Endothelial cell of umbilical vein (primary cell): ENCODE results near the gene PLCD1. TPM values are rescaled to one million over a fixed set of nuclear protein-coding genes. Genes with fewer than 3 reads are reported as not detected.

Experiments used
- BruUV-seq: library from RNA; stranded (reverse); fragments of 400-500 nt; replicated peaks from 2 replicates; lab custom pipeline; 2021; lab: Mats Ljungman, UMichigan
- CTCF ChIA-PET: fragments of 300-600, 350-600 bp; sonication (Branson Sonifier 250); formaldehyde crosslinking; loops from one replicate; lab custom pipeline; 2021; ENCODE audit warnings: antibody characterized with exemption, inconsistent platforms; lab: Charles Lee
- POLR2A ChIA-PET: fragments of 300-600, 350-600 bp; sonication (Branson Sonifier 250); formaldehyde crosslinking; loops from one replicate; lab custom pipeline; 2021; ENCODE audit warnings: antibody characterized with exemption, inconsistent platforms; lab: Charles Lee
- DNase-seq: peaks from one replicate; pipeline ENCODE4 v3.0.0-alpha.2; 2011; ENCODE audit warnings: low read depth, low spot score
- FAIRE-seq: peaks from 2 replicates; lab custom pipeline; 2011; peaks lifted over from hg19 to GRCh38; lab: Jason Lieb, UNC
- H2AFZ ChIP-seq: 2 replicates; pipeline ENCODE4 v1.6.0; 2012; ENCODE audit warnings: low read depth, low read length, control low read depth, inconsistent platforms
- H3K27ac ChIP-seq: 2 replicates; pipeline ENCODE4 v1.5.1; 2011; ENCODE audit warnings: low read depth, mild to moderate bottlenecking, control low read depth, low read length, moderate library complexity; ENCODE audit not compliant: insufficient read depth
- H3K27me3 ChIP-seq, 2 experiments: 2 replicates each; pipeline versions ENCODE4 v1.6.0 to v1.6.1; 2011; ENCODE audit warnings: low read length in 2 of 2, mixed read lengths in 1 of 2; ENCODE audit not compliant: control insufficient read depth in 2 of 2, insufficient read depth in 2 of 2
- H3K36me3 ChIP-seq, 2 experiments: 2 replicates in 1 of 2; 3 replicates in 1 of 2; pipeline ENCODE4 v1.5.1; 2011; ENCODE audit warnings: low read length in 2 of 2, mild to moderate bottlenecking in 1 of 2, moderate library complexity in 1 of 2; ENCODE audit not compliant: control insufficient read depth in 2 of 2, insufficient read depth in 2 of 2; ENCODE audit errors: extremely low read depth in 1 of 2
- H3K4me1 ChIP-seq: 3 replicates; pipeline ENCODE4 v1.5.1; 2011; ENCODE audit warnings: mild to moderate bottlenecking, low read length; ENCODE audit not compliant: control insufficient read depth, insufficient read depth; ENCODE audit errors: extremely low read depth
- H3K4me2 ChIP-seq: 2 replicates; pipeline ENCODE4 v1.6.1; 2011; ENCODE audit warnings: low read length, control low read depth, mixed read lengths; ENCODE audit not compliant: insufficient read depth
- H3K4me3 ChIP-seq, 3 experiments: fragments of 200-600 bp in 1 of 3; sonication (generic), shearing (Covaris generic) in 1 of 3; replicated peaks in 1 of 3; 2 replicates each; pipeline ENCODE4 v1.5.1; 2011 to 2016; ENCODE audit warnings: control low read depth in 3 of 3, low read length in 3 of 3, mild to moderate bottlenecking in 2 of 3, inconsistent platforms in 1 of 3, low read depth in 1 of 3, moderate library complexity in 1 of 3; ENCODE audit not compliant: insufficient read depth in 1 of 3
- H3K79me2 ChIP-seq: 2 replicates; pipeline ENCODE4 v1.6.0; 2012; ENCODE audit warnings: low read length, inconsistent platforms; ENCODE audit not compliant: control insufficient read depth, insufficient read depth
- H3K9ac ChIP-seq: replicated peaks from 2 replicates; pipeline ENCODE3; 2011; ENCODE audit warnings: low read length, control low read depth; ENCODE audit not compliant: insufficient read depth; ENCODE audit errors: extremely low read depth
- H3K9me1 ChIP-seq: replicated peaks from 3 replicates; pipeline ENCODE4 v1.6.0; 2011; ENCODE audit warnings: mild to moderate bottlenecking, low read length; ENCODE audit not compliant: control insufficient read depth, insufficient read depth; ENCODE audit errors: extremely low read depth
- H3K9me3 ChIP-seq: replicated peaks from 2 replicates; pipeline ENCODE4 v1.5.1; 2012; ENCODE audit warnings: low read length, inconsistent platforms; ENCODE audit not compliant: control insufficient read depth, insufficient read depth
- H4K20me1 ChIP-seq: replicated peaks from 2 replicates; pipeline ENCODE3; 2011; ENCODE audit warnings: mild to moderate bottlenecking, low read length; ENCODE audit not compliant: control insufficient read depth, insufficient read depth; ENCODE audit errors: extremely low read depth
- EZH2 ChIP-seq: IDR thresholded peaks from 2 replicates; pipeline ENCODE4 v1.6.1; 2012; ENCODE audit warnings: borderline replicate concordance, low read depth, mild to moderate bottlenecking, moderate library complexity, low read length, inconsistent platforms; ENCODE audit not compliant: severe bottlenecking
- FOS ChIP-seq: IDR thresholded peaks from 2 replicates; pipeline ENCODE4 v1.6.1; 2011; ENCODE audit warnings: mild to moderate bottlenecking, low read length, moderate library complexity, borderline replicate concordance; ENCODE audit not compliant: insufficient read depth
- JUN ChIP-seq: IDR thresholded peaks from 2 replicates; pipeline ENCODE4 v1.6.1; 2011; ENCODE audit warnings: borderline replicate concordance, low read depth; ENCODE audit not compliant: insufficient read length, insufficient read depth
- MYC ChIP-seq: IDR thresholded peaks from one replicate; pipeline ENCODE4 v1.6.1; 2011; ENCODE audit warnings: mild to moderate bottlenecking, low read depth, low read length
- dilution Hi-C: fragments of 300-500 bp; cut with MboI; formaldehyde crosslinking; loops from one replicate; pipeline ENCODE4 v1.15.0; 2019; ENCODE audit warnings: low sequenced_read_pairs; ENCODE audit not compliant: extremely low pct_ligation_motif_present
- intact Hi-C: fragments of 100-400 bp; cut with micrococcal nuclease; formaldehyde crosslinking; loops from one replicate; pipeline ENCODE4 v1.10.0; 2022
- polyA plus RNA-seq, 4 experiments: library from polyadenylated mRNA; depleted of rRNA in 3 of 4; stranded (reverse) in 3 of 4; unstranded in 1 of 4; fragments of >200 nt; gene quantifications; 2 replicates each; pipeline versions ENCODE4 v1.2.1 to v1.2.3, GENCODE V29; 2011 to 2012; ENCODE audit warnings: missing spikeins in 1 of 4
- total RNA-seq: library from RNA; stranded (reverse); gene quantifications from 2 replicates; pipeline ENCODE4 v1.2.3, GENCODE V29; 2021
- TF ChIP-seq, protein P1 (sequence below): IDR thresholded peaks from 2 replicates; pipeline ENCODE4 v1.6.1; 2011; ENCODE audit not compliant: insufficient read depth, insufficient read length

PLCD1 gene
- total and polyA plus RNA-seq, 2 donors (not counting 3 experiments of a cell fraction or from before 2014, with no cell fraction given), result 12.6 to 15.3 TPM

DNA sequence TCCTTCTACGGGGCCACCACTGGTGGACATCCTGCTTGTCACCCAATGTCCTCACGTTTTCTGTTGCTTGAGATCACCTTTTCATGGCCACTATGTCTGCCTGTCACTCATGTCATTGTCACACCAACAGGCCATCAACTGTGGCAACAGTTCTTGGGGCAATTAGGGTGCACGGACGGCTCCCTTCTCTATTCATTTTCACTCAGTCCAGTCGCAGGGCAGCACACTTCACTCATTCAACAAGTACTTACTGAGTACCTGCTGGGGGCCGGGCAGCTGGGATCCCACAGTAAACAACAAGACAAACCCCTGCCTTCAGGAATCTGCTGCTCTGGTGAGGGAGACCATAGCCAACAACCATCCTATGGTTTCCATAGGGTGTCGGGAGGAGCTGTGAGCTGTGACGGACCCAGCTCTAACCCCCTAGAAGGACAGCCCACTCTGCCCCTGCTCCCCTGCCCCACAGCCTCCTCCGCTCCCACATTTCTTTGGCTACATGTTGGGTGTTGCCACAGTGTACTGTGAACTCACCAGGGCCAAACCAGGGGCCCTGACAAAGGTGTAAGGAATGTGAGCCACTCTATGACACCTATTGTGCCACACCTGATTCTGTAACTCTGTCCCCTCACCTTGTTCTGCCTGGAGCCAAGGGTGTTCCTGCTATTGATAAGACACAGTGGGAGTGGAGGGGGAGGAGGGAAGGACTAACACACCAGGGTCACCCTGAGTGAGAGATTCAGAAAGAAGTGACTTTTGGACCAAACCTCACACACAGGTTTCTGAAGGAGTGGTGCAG is 37.0 kb downstream of the PLCD1 start:
- TF ChIP-seq FOS (no peak), MYC (no peak), JUN (no peak), EZH2 (no peak)
- TF ChIP-seq, protein P1, sequence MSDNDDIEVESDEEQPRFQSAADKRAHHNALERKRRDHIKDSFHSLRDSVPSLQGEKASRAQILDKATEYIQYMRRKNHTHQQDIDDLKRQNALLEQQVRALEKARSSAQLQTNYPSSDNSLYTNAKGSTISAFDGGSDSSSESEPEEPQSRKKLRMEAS, result no peak
- BruUV-seq, result no TSS peak
- no peaks in the 10 kb centered on the region for H3K9me3 ChIP-seq
- H3K27me3 ChIP-seq, result no peaks in the 10 kb centered on the region
- no peaks in the 10 kb centered on the region for H3K79me2 ChIP-seq
- ChIA-PET CTCF (interaction anchor here (1.2 to 1.5 kb wide), 2 partner anchors 11 to 18 kb away, joined by 3 to 4 read pairs; no protein-coding TSS in a partner anchor), POLR2A (no interaction called here)
- no peak overlapping the region for H3K4me2 ChIP-seq
- DNase-seq (no peak), FAIRE-seq (no peak)
- no peak overlapping the region for H2AFZ ChIP-seq
- dilution Hi-C loops (no loop called here), intact Hi-C loops (no loop called here)
- H3K9ac ChIP-seq, result no peak overlapping the region
- no peaks in the 10 kb centered on the region for H4K20me1 ChIP-seq
- no peaks in the 10 kb centered on the region for H3K36me3 ChIP-seq
- H3K27ac ChIP-seq, result no peak overlapping the region
- H3K4me1 ChIP-seq, result peaks cover 10% of the 10 kb centered on the region
- H3K9me1 ChIP-seq, result no peaks in the 10 kb centered on the region
- no peak overlapping the region for H3K4me3 ChIP-seq

DNA sequence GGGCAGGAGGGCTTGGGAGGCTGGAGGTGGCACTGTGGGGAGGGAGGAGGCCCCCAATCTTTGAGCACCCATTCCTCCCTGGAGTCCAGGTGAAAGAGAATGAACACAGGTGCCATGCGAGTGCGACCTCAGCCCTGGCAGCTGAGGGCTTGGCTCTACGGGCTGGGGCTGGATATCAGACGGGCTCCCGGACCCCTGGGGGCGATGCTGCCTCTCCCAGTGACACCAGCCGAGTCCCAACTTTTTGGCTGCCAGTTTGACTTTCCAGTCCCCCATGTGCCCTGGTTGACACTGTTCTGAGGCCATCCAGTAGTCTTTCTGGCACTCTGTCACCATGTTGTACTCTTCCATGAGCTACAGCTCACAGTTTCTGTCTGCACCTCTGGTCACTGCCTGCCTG is 37.6 kb downstream of the PLCD1 start:
- Histone ChIP-seq H3K79me2 (no peaks in the 10 kb centered on the region), H3K4me3 (no peak overlapping the region), H3K9me1 (no peaks in the 10 kb centered on the region), H2AFZ (no peak overlapping the region), H3K27ac (no peak overlapping the region), H3K9me3 (no peaks in the 10 kb centered on the region), H3K4me2 (no peak overlapping the region), H4K20me1 (no peaks in the 10 kb centered on the region), H3K9ac (no peak overlapping the region), H3K4me1 (peaks cover 10% of the 10 kb centered on the region), H3K27me3 (no peaks in the 10 kb centered on the region), H3K36me3 (no peaks in the 10 kb centered on the region)
- no peak for FAIRE-seq
- no TSS peak for BruUV-seq
- dilution Hi-C loops (no loop called here), intact Hi-C loops (no loop called here)
- TF ChIP-seq, protein P1, result no peak
- ChIA-PET CTCF (interaction anchor here (1.2 to 1.5 kb wide), 2 partner anchors 12 to 18 kb away, joined by 3 to 4 read pairs; no protein-coding TSS in a partner anchor), POLR2A (no interaction called here)
- DNase-seq, result no peak
